Activated CD8-positive, alpha-beta memory T cell treated with anti-CD3 and anti-CD28 coated beads for 1 hour (primary cell): ENCODE data around the gene STARD13.
"Not testable (repeated sequence)": the region's sequence is repeated elsewhere in the genome, so short reads cannot be mapped to it uniquely, and the experiment has no call there.

ENCODE experiments used
- DNase-seq, 2 donors: peaks; one replicate each; pipeline ENCODE4 v3.0.0-alpha.2; 2020; ENCODE audit warnings: low read depth in 1 of 2; ENCODE audit errors: extremely low read depth in 1 of 2

STARD13 gene

DNA sequence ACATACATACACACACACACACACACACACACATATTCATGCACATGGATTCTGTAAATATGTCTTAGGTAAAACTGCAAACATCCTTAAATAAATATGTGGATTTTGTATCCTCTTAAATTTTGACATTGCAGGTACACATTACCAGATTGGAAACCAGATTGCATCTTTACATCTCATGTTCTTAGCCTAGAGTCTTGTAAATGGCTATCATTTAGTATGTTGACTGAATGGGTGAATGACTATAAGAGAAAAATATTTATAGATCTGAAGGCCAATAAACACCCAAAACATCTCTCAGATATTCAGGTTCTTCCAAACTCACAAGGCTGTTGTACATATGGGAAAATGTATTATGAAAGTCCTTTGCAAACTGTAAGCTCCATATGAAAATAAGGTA lies 104.3 kb downstream of the STARD13 start:
- no peak for DNase-seq

- DNase-seq: no peak
Observed at GRCh38 chr13:33180122-33180804, 105.3 kb downstream of the STARD13 start.

DNA sequence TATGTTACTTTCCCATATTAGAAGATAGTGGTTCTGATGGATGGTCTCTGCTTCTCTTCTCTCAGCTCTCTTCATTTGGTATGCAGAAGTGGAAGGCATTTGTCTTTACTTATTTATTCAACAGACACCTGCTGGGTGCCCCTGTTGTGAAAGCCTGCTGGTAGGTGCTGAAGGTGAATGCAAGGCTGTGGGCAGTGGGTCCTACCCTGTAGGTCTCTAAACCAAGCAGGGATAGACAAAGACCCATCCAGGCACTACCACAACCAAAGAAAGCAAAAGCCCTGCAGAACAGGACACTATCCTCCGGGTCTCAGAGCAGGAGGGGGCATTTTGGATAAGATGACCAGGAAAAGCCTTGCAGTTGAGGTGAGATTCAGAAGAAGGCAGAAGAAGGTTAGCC lies 106.1 kb downstream of the STARD13 start:
- no peak for DNase-seq

GRCh38 chr13:33178209-33178840 lies 107.2 kb downstream of the STARD13 start:
- no peak for DNase-seq

DNA sequence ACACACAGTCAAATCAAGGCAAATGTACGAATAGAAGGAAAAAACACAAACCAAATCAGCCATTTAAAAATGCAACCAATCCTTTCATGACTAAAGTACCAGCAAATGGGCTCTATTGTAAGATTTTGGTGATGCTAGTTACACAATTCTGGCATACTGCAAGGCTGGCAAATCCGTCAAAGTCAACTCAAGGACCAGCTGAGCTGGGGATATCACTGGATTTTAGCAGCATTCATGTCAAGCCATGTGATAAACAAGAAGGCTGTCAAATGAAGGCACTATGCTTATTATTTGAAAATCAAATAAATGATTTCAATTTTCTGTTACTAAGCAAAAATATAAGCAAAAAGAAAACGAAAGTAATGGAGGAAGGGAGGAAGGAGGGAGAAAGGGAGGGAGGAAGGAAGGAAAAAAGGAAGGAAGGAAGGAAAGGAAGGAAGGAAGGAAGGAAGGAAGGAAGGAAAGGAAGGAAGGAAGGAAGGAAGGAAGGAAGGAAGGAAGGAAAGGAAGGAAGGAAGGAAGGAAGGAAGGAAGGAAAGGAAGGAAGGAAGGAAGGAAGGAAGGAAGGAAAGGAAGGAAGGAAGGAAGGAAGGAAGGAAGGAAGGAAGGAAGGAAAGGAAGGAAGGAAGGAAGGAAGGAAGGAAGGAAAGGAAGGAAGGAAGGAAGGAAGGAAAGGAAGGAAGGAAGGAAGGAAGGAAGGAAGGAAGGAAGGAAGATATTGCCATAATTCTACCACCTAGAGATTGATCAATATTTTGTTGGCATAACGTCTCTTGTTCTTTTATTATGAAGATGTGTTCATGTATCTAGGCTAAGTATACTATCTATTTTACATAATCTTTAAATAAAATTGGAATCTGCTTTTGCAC lies 108.0 kb downstream of the STARD13 start:
- DNase-seq: not testable (repeated sequence)

DNA sequence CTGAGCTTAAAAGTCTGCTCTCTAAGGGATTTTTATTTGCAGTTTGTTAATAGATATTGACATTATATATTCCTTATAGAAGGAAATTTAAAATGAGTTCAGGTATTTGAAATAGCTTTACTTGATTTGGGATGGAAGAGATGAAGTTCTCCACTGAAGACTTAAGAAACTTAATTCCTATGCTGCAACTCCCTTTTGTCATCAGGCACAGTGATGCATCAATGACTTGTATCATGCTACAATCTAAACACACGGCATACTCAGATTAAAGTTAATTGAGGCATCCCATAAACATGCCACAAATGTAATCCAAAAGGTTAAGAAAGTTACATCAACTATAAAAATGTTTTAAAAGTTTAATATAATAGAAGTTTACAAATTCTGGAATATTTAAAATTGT lies 109.0 kb downstream of the STARD13 start:
- DNase-seq: no peak

DNA sequence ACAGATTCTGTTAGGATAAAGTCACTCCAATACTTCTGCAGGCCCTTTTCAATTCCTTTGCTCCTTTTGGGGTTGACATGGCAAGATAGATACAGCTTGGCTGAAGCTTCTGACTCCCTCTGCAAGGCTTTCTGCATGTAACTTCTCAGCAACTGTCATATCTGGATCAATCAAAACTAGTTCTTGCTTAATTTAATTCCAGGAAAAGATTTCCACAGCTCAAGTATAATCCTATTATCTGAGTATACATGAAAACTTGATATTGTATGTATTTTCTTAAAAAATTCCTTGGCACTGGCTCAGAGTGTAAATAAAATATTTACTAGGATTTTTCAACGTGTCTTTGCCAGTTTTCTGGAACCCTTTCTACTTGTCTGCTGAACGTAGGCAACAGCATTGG lies 109.6 kb downstream of the STARD13 start:
- no peak for DNase-seq

DNA sequence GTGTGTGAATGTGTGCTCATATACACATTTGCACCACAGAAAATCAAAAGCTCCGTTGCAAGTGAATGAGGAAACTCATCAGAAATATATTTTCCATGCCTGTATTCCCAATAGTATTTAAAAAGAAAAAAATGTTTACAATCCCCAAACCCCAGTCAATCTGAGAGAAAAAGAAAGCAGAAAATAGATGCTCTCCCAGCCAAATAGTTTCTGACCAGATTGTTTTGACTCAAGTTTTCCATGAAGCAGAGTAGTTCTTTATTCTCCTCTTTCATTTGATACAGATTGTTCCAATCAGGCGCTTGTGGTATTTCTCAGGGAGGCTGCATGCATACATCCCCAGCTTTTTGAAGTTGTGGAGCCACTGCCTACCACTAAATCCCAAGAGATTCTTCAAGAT lies 110.6 kb downstream of the STARD13 start:
- DNase-seq: no peak

DNA sequence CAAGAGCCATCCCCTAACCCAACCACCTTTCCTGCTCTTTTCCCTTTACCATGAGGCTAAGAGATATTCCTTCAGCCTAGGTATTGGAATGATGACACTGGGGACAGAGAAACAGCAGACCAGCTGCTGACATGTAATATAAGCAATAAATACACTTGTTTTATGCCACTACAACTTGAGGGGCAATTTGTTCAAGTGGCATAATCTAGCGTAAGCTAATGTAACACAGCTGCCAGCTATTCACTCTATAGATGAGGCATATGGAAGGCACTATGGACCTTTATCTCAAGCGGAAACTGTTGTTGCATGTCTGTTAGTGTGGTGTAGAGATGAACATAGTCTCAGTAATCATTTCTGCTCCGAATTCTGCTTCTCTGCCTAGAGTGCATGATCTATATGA lies 111.1 kb downstream of the STARD13 start:
- no peak for DNase-seq

- DNase-seq: no peak
Observed at GRCh38 chr13:33172911-33173310, 112.6 kb downstream of the STARD13 start.

- DNase-seq: no peak
Observed at GRCh38 chr13:33172400-33172799, 113.2 kb downstream of the STARD13 start.

DNA sequence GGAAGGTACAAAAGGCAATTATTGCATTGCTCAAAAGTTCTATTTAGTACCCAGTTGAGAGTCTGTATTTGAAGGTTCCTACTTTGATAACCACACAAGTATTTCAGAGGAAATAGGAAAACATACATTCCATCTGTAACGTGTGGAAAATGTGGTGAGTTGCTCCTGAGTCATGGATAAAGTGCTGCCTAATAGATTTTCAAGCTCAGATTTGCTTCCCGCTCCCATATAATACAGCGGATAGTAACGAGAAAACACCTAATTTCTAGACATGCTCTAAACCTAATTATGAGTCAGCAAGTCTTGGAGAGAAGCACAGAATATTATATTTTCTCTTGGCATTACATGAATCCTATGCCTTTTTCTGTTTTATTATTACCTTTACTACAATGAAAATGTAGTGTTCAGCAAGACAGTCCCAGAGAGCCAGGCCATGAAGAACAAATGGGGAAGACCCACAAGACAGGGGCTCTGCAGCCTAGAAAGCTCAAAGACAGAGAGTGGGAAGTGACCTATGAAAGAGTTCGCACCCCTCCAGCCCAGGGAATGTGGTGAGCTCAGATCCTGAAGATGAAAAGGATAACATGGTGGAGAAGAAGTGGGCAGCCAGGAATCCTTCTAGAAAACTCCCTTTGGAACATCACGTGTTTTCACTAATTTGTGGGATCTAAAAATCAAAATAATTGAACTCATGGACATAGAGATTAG lies 116.1 kb downstream of the STARD13 start:
- DNase-seq: no peak

GRCh38 chr13:33168321-33168960 lies 117.1 kb downstream of the STARD13 start:
- DNase-seq: no peak

DNA sequence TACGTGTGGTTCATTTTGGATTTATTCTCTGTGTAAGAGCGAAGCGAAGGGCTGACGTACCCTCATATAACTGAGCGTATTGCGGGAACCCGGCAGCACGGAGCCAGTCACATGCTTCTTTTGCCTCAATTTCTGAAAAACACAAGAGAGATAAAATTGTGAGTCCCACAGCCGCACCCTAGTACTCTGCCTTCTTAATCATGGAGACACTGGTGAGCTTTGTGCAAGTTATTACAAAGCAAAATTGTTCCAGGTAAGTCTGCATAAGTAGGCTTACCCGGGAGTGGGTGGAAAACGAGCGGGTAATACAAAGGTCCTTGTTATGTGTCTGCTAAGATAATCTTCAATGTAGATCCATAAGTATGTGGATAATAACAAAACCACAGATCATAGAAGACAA lies 118.1 kb downstream of the STARD13 start:
- DNase-seq: no peak

- DNase-seq: no peak
Observed at GRCh38 chr13:33165787-33166186, 119.8 kb downstream of the STARD13 start.

DNA sequence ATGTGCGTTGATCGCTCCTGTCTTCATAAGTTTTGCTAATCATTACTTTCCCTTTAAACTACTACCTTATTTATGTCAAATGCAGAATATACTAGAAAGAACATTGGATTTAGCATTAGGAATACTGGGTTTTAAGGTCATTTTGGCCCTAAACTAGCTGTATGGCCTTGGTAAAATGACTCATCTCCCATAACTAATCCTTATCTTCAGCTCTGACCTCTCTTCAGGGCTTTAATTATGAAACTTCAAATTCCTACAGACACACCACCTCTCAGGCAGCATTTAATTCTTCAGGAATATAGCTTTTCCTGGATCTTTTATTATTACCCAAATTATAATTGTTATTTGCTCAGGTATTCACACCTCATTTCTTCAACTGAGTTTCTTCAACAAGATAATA lies 121.2 kb downstream of the STARD13 start:
- no peak for DNase-seq

- not testable (repeated sequence) for DNase-seq
Observed at GRCh38 chr13:33162725-33163124, 122.8 kb downstream of the STARD13 start.

DNA sequence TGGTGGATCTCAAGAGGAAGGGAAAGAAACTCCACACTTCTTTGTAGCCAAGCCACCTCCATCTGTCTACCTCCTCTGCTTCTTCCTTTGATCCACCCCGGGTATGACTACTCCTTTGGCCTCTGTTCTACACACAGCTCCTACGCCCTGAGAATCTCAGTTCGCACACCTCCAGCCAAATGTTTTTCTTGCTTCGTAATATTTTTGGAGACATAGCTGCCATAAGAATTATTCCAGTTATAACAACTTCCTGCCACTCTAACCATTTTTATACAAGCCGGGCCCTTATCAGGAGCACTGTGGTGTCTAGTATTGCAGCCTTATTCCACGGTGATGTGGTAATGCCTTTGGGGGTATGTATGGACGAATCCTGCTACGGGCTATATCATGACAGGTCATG lies 126.7 kb downstream of the STARD13 start:
- DNase-seq: no peak

GRCh38 chr13:33158271-33158670 lies 127.3 kb downstream of the STARD13 start:
- DNase-seq: no peak

DNA sequence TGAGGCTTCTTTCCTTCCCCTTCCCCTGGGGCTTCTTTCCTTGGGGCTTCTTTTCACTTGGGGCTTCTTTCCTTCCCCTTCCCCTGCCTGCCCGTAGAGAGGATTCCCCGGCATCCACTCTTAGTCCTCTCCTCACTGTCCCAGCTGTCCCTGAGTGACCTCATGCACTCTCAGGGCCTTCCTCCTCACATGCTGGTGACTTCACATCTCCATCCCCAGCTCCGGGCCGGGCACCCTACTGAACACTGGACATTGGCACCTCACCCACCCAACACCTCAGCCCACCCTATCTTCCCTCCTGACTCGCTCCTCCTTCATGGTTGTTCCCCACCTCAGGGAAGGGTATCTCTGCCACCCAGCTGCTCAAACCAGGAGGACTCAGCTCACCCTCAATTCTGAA lies 130.6 kb downstream of the STARD13 start:
- no peak for DNase-seq
